ENCODE measurements around the gene PCDH8. TPM values are rescaled to one million over a fixed set of nuclear protein-coding genes. Genes with fewer than 3 reads are reported as not detected.

Gene PCDH8
- total RNA-seq, 1 donor from 2014 or later = 0.17 TPM

- Mint-ChIP-seq H3K36me3 (ENCODE audit: insufficient read depth) (no peaks in the 10 kb centered on the region), H3K9me3 (ENCODE audit: low read depth) (no peaks in the 10 kb centered on the region), H3K27me3 (peaks cover 6% of the 10 kb centered on the region), H3K4me3 (ENCODE audit: low read depth) (no peak overlapping the region), H3K27ac (no peak overlapping the region), H3K4me1 (ENCODE audit: low read depth) (no peaks in the 10 kb centered on the region)
- DNase-seq (ENCODE audit: low spot score, unreplicated experiment) = no peak
- no peak for TF ChIP-seq CTCF (IDR thresholded peaks at IDR 0.05; ENCODE audit: unreplicated experiment)
These were observed 54.9 kb downstream of the PCDH8 start for GRCh38 chr13:52793515-52794061.

Small RNA genes within 50 kb of the gene (microRNA-seq; reads per million reads assigned to microRNA genes)
- gene MIR759 (ENCODE audit: borderline number of aligned reads, unreplicated experiment) = not detected

Other genes with a start within 250 kb of the PCDH8 start
- gene HNRNPA1L2, start 206.2 kb downstream of the PCDH8 start, total RNA-seq = 10.7 and 12.0 TPM in 2 replicates
- 67.8 and 68.0 TPM in 2 replicates for gene SUGT1, start 195.8 kb downstream of the PCDH8 start, total RNA-seq
- 1.1 and 1.2 TPM in 2 replicates for gene CNMD, start 108.8 kb downstream of the PCDH8 start, total RNA-seq
- not detected in 2 replicates for gene OLFM4, start 180.2 kb upstream of the PCDH8 start, total RNA-seq